ENCODE results near the gene ISM1. TPM values are rescaled to one million over a fixed set of nuclear protein-coding genes. Genes with fewer than 3 reads are reported as not detected.

The ISM1 gene
- total and polyA plus RNA-seq, 10 donors: 0.46 to 19.5 (median 10.6) TPM

DNA sequence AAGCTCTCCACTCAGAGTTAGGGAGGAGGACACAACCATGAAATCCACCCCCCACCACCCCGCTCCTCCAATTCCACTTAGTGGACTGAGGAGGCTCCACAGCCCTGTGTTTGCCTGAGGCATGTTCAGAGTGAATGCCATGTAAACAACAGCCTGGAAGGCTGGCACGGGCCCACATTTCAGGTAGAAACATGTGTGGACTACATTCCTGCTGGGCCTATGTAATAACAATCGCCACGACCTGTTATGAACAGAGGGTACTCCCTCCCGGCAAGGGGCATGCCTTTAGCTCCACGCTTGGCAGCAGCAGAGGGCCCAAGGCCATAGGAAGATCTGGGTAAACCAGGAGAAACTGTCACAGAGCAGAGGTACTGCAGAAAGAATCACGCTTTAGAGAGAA lies 65.5 kb downstream of the ISM1 start:
- TF ChIP-seq, protein P1, sequence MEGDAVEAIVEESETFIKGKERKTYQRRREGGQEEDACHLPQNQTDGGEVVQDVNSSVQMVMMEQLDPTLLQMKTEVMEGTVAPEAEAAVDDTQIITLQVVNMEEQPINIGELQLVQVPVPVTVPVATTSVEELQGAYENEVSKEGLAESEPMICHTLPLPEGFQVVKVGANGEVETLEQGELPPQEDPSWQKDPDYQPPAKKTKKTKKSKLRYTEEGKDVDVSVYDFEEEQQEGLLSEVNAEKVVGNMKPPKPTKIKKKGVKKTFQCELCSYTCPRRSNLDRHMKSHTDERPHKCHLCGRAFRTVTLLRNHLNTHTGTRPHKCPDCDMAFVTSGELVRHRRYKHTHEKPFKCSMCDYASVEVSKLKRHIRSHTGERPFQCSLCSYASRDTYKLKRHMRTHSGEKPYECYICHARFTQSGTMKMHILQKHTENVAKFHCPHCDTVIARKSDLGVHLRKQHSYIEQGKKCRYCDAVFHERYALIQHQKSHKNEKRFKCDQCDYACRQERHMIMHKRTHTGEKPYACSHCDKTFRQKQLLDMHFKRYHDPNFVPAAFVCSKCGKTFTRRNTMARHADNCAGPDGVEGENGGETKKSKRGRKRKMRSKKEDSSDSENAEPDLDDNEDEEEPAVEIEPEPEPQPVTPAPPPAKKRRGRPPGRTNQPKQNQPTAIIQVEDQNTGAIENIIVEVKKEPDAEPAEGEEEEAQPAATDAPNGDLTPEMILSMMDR (IDR thresholded peaks at IDR 0.05 in 8 of 11, conservative IDR thresholded peaks at IDR 0.05 in 3 of 11): no peak
- no peak for TF ChIP-seq POLR2AphosphoS5 (IDR thresholded peaks at IDR 0.05)
- no peak for TF ChIP-seq POLR2A (IDR thresholded peaks at IDR 0.05)
- Histone ChIP-seq H3K27me3 (replicated peaks in 1 of 7) (no peaks in the 10 kb centered on the region), H3K27ac (no peak overlapping the region), H3K9me3 (no peaks in the 10 kb centered on the region), H3K4me3 (no peak overlapping the region), H3K4me1 (no peaks in the 10 kb centered on the region), H3K36me3 (peaks cover 0 to 3% (median 0%) of the 10 kb centered on the region in 6 donors)
- DNase-seq: no peak
- WGBS, 5 donors: 76 to 90% (median 86%) methylated on average over 7 of the region's 7 CpGs
- intact Hi-C loops (cut with DNase I; ENCODE audit: low total_unique reads): no loop called here

DNA sequence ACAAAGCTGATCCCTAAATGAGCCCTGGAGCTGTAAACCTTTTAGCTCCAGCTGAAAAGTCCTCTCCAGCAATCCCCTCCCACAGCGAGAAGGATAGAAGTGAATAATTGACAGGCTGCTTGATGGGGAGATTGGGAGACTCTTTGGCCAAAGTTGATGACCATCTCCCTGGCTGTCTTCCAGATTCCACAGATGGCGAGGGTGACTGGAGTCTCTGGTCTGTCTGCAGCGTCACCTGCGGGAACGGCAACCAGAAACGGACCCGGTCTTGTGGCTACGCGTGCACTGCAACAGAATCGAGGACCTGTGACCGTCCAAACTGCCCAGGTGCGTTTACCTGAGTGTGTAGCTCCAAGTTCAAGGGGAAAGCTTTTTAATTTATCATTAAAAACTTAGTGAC lies 67.3 kb downstream of the ISM1 start:
- Histone ChIP-seq H3K4me1 (no peaks in the 10 kb centered on the region), H3K9me3 (no peaks in the 10 kb centered on the region), H3K27me3 (replicated peaks in 1 of 7) (no peaks in the 10 kb centered on the region), H3K36me3 (peaks cover 0 to 3% (median 0%) of the 10 kb centered on the region in 6 donors), H3K27ac (no peak overlapping the region), H3K4me3 (no peak overlapping the region)
- intact Hi-C loops (cut with DNase I; ENCODE audit: low total_unique reads): no loop called here
- TF ChIP-seq, protein P1 (IDR thresholded peaks at IDR 0.05 in 8 of 11, conservative IDR thresholded peaks at IDR 0.05 in 3 of 11): no peak
- TF ChIP-seq POLR2A (IDR thresholded peaks at IDR 0.05) (no peak), POLR2AphosphoS5 (IDR thresholded peaks at IDR 0.05) (no peak)
- 89 to 96% (median 92%) methylated on average over 12 of the region's 12 CpGs for WGBS, 5 donors
- no peak for DNase-seq

DNA sequence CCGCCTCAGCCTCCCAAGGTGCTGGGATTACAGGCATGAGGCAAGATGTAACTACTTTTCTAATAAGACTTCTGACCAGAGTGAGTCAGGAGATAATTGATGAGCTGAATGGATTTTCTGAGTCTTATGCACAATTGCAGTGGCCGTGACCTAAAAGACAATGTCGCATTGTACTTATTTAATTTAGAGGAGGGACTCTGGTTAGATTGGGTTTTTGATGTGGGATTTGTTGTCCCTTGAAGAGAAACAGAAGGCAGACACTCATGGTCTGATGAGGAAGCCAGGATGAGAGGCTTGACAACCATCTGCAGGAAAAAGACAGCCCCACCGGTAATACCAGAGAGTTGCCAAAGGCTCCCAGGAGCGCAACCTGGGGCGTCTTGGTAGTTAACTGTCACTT lies 68.0 kb downstream of the ISM1 start:
- H3K4me1 ChIP-seq: no peaks in the 10 kb centered on the region
- H3K9me3 ChIP-seq: no peaks in the 10 kb centered on the region
- TF ChIP-seq POLR2A (IDR thresholded peaks at IDR 0.05) (no peak), POLR2AphosphoS5 (IDR thresholded peaks at IDR 0.05) (no peak)
- TF ChIP-seq, protein P1 (IDR thresholded peaks at IDR 0.05 in 8 of 11, conservative IDR thresholded peaks at IDR 0.05 in 3 of 11): no peak
- no peaks in the 10 kb centered on the region for H3K27me3 ChIP-seq (replicated peaks in 1 of 7)
- intact Hi-C loops (cut with DNase I; ENCODE audit: low total_unique reads): no loop called here
- peaks cover 0 to 3% (median 0%) of the 10 kb centered on the region in 6 donors for H3K36me3 ChIP-seq
- DNase-seq: no peak
- H3K27ac ChIP-seq: no peak overlapping the region
- 74 to 83% (median 82%) methylated on average over 6 of the region's 6 CpGs for WGBS, 5 donors
- H3K4me3 ChIP-seq: no peak overlapping the region

DNA sequence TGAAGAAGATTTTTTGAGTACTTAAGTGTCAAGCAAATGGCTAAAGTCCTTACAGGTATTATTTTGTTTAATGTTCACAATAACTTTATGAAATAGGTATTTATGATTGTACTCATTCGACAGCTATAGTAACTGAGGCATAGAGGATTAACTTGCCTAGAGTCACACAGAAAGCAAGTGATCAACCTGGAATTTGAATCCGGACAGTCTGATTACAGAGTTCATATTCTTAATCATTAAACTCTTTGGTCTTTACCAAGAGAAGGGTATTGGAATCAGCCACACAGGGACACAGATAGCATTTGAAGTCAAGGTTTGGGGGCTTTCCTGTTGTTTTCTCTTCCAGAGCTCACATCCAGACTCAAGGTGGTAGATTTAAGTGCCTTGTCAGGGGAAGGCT lies 69.7 kb downstream of the ISM1 start:
- TF ChIP-seq POLR2AphosphoS5 (IDR thresholded peaks at IDR 0.05) (no peak), POLR2A (IDR thresholded peaks at IDR 0.05) (no peak)
- TF ChIP-seq, protein P1 (IDR thresholded peaks at IDR 0.05 in 8 of 11, conservative IDR thresholded peaks at IDR 0.05 in 3 of 11): no peak

More for the DNA sequence above, 69.7 kb downstream of the ISM1 start:
- 87 to 95% (median 92%) methylated on average over 2 of the region's 2 CpGs for WGBS, 5 donors
- Histone ChIP-seq H3K4me1 (no peaks in the 10 kb centered on the region), H3K9me3 (no peaks in the 10 kb centered on the region), H3K27me3 (replicated peaks in 1 of 7) (no peaks in the 10 kb centered on the region), H3K27ac (no peak overlapping the region), H3K36me3 (peaks cover 0 to 3% (median 0%) of the 10 kb centered on the region in 6 donors), H3K4me3 (no peak overlapping the region)
- DNase-seq: no peak
- intact Hi-C loops (cut with DNase I; ENCODE audit: low total_unique reads): no loop called here
